GM21619 (cell line): ENCODE data around the gene ADD1.

ENCODE experiments used
- ATAC-seq: cut with Tn5 transposase; IDR thresholded peaks from one replicate; pipeline ENCODE4 v1.9.1; 2021; ENCODE audit not compliant: unreplicated experiment

The ADD1 gene

GRCh38 chr4:2961811-2962441, 118.3 kb downstream of the ADD1 start:
- no peak for ATAC-seq

DNA sequence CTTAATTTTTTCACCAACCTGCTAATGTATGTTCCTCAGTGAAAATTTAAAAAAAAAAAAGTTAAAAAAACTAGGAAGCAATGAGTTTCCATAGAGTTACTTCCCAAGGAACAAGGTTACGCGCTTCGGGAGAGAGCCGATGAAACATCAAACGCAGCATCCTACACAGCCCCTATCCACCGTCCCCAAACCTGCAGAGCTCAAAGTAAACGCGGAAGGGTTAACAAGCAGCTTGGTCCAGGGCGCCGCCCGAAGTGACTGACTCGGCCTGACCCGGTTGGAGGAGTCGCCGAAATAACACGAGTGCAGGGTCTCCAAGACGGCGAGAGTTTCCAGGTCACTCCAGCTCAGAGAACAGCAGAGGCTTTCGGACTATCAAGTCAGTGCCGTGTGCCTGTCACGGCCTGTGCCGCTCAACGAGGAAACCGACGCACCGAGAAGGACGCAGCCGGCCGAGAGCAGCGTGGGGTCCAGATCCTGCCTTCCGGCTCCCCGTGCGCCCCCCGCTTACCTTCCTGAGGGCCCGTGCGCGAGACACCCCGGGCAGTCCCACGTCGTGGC, 119.0 kb downstream of the ADD1 start:
- peak; percentile 34 for ATAC-seq

- peak; percentile 81 for ATAC-seq
These were observed 119.7 kb downstream of the ADD1 start, which contains the start of the genes GRK4 and NOP14 for GRCh38 chr4:2963175-2963965. Gene GRK4, plus strand, starts transcription at chr4:2963571. Its CDS starts 500 bp downstream, at chr4:2964071. Gene NOP14, minus strand, starts transcription at chr4:2963406. Its CDS starts 87 bp downstream, at chr4:2963319.

DNA sequence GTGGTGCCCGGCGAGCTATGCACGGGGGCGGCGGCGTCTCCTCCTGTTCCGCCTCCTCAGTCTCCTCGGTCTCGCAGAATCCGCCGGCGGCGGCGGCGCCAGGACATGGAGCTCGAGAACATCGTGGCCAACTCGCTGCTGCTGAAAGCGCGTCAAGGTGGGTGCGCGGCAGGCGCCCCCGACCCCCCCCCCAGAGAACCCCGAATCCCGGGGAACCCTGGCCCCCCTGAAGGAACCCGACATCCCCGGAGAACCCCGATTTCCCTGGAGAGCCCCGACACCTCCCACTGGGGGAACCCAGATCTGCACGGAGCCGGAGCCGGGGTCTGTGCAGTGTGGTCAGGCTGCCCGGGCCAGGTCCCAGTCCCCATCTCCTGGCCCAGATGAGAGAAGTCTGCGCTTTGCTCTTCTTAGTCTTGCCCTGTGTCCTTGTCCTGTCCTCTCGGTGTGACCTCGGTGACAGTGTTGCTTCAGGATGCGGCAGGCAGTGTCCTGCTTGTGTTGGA, 120.4 kb downstream of the ADD1 start:
- ATAC-seq, result peak; percentile 27

GRCh38 chr4:2964706-2965258, 121.1 kb downstream of the ADD1 start:
- no peak for ATAC-seq

GRCh38 chr4:2965262-2965661, 121.6 kb downstream of the ADD1 start:
- no peak for ATAC-seq

- ATAC-seq, result no peak
These were observed 124.7 kb downstream of the ADD1 start for GRCh38 chr4:2968381-2968780.

GRCh38 chr4:2971275-2971674, 127.6 kb downstream of the ADD1 start:
- ATAC-seq, result no peak

DNA sequence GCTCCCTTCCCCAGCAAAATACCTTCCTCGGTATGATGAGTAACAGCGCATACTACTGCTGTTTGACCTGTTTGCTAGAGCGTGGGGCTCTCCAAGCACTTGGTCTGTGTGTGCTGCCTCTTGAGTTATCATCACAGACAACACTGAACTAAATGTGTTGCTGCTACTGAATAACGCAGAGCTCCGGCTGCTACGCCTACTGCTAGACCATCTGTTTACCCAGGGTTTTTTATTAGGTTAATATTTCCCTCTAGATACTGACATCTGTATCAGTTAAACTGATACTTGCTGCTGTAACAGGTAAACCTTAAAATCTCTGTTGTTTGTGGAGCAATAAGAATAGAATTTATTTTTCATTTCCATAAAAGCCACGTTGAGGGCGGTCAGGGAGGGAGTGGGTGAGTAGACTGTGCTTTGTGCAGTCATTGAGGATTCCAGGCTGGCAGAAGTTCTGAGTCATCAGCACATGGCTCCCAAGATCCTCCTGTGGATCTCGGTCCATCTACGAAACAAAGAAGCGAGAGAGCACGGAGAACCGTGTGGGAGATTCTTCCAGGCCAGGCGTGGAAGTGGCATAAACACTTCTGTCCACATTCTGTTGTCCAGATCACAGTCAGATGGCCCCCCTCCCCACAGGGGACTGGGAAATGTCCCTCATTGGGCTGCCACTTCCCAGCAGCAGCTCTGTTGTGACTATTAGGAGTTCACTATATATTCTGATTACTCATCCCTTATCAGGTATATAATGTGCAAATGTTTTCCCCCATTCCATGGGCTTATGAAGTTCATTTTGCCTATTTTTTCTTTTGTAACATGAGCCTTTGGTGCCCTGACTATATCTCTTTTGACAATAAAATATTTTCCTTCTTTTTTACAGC, 133.8 kb downstream of the ADD1 start:
- no peak for ATAC-seq
